Stimulated activated CD8-positive, alpha-beta memory T cell treated with anti-CD3 and anti-CD28 coated beads, Interleukin-12 subunit alpha, Interleukin-12 subunit beta, amount 100 ng/mL, for 24 hours (primary cell): Measurements from ENCODE around the gene AASS.

Experiments used
- DNase-seq: peaks from one replicate; pipeline ENCODE4 v3.0.0-alpha.2; 2020; ENCODE audit errors: extremely low read depth

AASS gene

GRCh38 chr7:122118757-122119156 is 25.3 kb downstream of the AASS start:
- DNase-seq: no peak

DNA sequence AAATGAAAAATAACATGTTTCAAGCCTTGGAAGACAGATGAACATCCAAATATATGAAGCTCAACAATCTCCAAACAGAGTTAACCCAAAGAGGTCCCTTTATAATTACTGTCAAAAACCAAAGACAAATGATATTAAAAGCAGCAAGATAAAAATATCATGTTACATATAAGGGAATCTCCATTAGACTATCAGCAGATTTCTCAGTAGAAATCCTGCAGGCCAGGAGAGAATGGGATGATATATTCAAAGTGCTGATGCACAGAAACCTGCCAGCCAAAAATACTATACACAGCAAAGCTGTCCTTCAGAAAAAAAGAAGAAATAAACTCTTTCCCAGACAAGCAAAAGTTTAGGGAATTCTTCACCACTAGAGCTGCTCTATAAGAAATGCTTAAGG is 41.0 kb downstream of the AASS start:
- DNase-seq: no peak

GRCh38 chr7:122100021-122100420 is 44.0 kb downstream of the AASS start:
- DNase-seq: no peak

- no peak for DNase-seq
Observed at GRCh38 chr7:122095642-122096041, 48.4 kb downstream of the AASS start.

DNA sequence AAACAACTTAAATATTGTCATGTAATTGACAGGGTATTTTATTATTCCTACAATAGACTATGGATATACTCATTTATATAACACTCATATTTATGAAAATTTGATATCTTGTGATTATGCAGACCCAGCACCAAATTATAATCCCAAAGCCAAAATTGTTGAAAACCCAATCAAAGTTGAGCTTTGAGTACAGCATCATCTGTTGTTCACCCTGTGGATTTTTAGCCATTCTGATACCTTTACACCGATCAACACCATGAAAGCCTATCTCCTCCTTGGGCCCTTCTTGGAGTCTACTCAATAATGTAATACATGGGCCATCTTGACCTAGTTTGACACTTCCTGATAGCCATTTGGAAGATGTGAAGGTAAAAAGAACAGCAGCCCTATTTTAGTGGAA is 49.5 kb downstream of the AASS start:
- no peak for DNase-seq

DNA sequence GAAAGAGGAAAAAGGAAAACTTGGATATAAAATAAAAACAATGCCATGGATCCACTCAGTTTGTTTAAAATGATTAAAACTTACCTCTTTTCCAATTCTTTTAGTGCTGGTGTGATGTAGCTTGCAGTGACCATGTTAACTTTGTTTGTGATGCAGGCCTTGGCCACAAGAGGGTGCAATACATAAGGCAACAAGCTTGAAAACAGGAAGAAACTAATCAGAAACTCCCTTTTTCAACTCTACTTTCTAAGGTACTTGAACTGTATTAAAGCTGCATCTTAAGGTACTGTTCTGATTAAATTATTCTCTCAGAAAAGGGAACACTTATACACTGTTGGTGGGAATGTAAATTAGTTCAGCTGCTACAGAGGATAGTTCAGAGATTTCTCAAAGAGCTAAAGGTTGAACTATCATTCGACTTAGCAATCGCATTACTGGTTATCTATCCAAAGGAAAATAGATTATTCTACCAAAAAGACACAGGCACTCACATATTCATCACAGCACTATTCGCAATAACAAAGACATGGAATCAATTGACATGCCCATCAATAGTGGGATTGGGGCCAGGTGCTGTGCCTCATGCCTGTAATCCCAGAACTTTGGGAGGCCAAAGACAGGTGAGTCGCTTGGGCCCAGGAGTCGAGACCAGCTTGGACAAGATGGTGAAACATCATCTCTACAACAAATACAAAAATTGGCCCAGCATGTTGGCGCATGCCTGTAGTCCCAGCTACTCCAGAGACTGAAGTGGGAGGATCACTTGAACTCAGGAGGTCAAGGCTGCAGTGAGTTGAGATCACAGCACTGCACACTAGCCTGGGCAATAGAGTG is 50.9 kb downstream of the AASS start:
- DNase-seq: no peak

- DNase-seq: no peak
Observed at GRCh38 chr7:122082670-122083069, 61.4 kb downstream of the AASS start.

- no peak for DNase-seq
Observed at GRCh38 chr7:122082160-122082559, 61.9 kb downstream of the AASS start.

- DNase-seq: no peak
Observed at GRCh38 chr7:122073635-122074034, 70.4 kb downstream of the AASS start.

- DNase-seq: no peak
Observed at GRCh38 chr7:122072924-122073599, 71.0 kb downstream of the AASS start.

DNA sequence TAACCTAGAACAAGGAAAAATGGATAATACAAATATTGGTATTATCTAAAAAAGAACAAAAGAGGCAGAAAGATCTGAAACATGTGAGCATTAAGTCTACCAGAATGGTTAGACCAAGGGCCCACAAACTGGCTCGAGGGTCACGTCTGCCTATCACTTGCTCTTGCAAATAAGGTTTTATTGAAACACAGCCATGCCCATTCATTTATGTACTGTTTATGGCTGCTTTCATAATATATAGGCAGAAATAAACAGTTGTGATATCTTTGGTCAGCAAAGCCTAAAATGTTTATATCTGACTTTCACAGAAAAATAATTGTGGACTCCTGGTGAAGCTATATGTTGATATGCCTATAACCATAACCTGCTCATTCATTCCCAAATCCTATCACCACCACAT is 71.8 kb downstream of the AASS start:
- DNase-seq: no peak

DNA sequence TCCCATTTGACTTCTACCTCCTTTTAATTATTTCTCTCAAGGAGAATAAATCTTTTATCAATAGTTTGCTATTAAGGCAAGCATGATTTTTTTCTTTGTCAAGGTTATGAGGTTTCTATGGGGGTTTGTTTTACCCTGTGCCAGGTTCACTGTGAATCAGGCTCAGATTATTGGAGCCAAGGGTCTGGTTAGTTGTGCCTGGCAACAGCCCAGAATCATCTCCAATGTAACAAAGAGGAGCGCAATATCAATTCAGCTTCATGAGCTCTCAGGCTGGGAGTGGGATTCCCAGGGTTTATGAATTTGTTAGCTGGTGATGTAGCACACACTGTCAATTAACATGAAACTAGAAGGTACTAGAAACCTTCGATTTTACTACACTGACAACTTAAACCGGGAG is 73.2 kb downstream of the AASS start:
- no peak for DNase-seq

GRCh38 chr7:122070062-122070461 is 74.0 kb downstream of the AASS start:
- DNase-seq: no peak

DNA sequence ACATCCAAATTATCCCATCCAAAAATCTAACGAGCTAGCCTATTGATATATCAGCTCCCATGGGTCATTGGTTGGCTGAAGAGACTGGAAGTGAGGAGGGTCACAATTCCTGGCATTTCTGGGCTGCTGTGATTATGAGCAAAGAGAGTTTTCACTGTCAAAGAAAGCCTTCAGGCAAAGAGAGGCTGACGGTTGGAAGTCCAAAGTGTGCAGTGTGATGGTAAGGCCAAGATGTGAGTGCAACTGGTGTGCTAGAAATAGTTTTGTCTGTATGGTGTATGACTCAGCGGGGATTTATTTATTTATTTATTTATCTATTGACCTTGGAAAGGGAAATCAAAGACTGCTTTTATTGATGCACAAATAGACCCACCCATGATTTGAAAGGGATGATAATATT is 75.0 kb downstream of the AASS start:
- DNase-seq: no peak

- no peak for DNase-seq
Observed at GRCh38 chr7:122068046-122068445, 76.0 kb downstream of the AASS start.

GRCh38 chr7:122067077-122067476 is 77.0 kb downstream of the AASS start:
- DNase-seq: no peak

DNA sequence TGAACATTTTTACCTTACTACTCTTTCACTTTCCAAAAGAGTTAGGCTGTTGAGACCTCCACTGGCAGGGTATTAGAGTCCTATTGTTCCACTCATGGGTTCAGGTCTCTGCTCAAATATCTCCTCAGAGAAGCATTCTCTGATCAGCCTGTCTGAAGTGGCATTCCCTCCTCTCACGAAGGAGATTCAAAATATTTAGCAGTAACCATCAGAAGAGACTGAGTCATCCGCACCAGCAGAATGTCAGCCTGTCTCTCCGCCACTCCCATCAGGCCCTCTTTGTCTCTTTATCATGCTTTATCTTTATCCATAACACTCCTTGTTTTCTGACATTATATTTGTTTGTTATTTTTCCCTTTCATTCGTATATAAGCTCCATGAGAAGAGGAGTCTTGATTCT is 79.1 kb downstream of the AASS start:
- DNase-seq: no peak

- no peak for DNase-seq
Observed at GRCh38 chr7:122063146-122063545, 80.9 kb downstream of the AASS start.

DNA sequence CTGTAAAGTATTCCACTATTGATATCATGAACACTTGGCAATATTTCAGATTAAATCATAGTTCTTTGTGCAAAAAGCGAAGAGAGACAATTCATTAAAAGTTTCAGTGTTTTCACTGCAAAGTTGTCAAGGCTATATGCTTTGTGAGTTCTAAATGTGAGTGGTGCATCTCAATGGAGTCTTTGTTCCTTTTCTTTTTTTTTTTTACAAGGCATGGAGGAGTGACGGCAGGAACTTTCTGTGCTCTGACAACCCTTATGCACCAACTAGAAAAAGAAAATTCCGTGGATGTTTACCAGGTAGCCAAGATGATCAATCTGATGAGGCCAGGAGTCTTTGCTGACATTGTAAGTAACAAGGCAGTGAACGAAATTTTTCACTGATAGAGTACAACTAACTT is 84.5 kb downstream of the AASS start:
- no peak for DNase-seq

GRCh38 chr7:122056977-122057376 is 87.1 kb downstream of the AASS start:
- DNase-seq: no peak

DNA sequence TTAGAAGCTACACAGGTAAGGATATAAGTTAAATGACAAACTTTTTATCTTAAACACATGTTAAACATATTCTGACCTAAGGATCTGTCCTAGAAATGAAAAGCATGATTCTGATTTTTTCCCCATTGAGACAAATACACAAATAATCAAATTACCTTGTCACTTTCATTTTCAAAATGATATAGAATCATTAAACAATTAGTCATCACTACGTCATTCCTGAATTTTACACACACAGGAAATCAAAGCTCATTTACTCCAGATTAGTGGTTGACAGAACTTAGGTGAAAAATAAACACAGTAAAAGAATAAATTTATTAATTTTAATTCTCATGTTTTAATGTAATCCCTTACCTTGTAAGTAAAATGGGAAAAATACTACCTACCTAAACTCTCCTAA is 89.0 kb downstream of the AASS start:
- DNase-seq: no peak

DNA sequence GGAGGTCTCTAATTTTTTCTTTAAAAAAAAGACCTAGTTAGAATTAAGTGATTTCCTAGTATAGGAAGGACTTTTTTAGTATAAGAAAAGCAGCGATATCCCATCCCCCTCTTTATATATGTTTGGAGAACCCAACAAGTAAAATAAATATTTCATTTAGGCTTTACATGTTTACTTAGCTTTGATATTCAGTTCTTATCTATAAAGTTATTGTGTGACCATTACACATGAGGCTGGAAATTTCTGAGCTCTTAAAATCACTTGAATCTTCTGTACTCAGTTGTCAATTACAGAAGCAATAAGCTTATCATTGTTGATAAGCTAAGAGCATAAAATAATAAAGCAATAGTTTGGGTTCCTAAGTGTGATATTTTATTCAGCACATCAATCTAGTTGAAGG is 89.7 kb downstream of the AASS start:
- DNase-seq: no peak

DNA sequence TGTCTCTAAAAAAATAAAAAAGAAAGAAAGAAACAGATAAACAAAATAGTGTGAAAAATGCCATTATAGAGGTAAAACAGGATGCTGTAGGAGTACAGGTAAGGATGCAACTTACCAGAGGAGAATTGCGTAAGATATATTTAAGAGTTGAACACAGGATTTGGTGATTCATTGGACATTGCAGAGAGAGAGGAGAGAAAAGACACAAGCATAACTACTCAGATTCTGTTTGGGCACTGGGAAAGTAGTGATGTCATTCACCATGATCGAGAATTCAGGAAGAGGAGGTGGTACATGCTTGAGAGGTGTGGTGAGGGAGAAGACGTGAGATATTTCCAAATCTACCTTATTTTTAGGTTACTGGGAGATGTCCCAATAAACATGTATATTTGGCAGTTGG is 97.6 kb downstream of the AASS start:
- no peak for DNase-seq

GRCh38 chr7:122040147-122040546 is 103.9 kb downstream of the AASS start:
- DNase-seq: no peak
